Stimulated activated CD4-positive, alpha-beta T cell treated with anti-CD3 and anti-CD28 coated beads, Interleukin-15, amount 100 ng/mL, for 1 hour (primary cell): ENCODE data around the gene ITGB1BP1.

Experiments
- DNase-seq, 2 donors: peaks; one replicate each; pipeline ENCODE4 v3.0.0-alpha.2; 2020; ENCODE audit warnings: low read depth in 1 of 2, low spot score in 1 of 2

Gene ITGB1BP1, protein sequence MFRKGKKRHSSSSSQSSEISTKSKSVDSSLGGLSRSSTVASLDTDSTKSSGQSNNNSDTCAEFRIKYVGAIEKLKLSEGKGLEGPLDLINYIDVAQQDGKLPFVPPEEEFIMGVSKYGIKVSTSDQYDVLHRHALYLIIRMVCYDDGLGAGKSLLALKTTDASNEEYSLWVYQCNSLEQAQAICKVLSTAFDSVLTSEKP

DNA sequence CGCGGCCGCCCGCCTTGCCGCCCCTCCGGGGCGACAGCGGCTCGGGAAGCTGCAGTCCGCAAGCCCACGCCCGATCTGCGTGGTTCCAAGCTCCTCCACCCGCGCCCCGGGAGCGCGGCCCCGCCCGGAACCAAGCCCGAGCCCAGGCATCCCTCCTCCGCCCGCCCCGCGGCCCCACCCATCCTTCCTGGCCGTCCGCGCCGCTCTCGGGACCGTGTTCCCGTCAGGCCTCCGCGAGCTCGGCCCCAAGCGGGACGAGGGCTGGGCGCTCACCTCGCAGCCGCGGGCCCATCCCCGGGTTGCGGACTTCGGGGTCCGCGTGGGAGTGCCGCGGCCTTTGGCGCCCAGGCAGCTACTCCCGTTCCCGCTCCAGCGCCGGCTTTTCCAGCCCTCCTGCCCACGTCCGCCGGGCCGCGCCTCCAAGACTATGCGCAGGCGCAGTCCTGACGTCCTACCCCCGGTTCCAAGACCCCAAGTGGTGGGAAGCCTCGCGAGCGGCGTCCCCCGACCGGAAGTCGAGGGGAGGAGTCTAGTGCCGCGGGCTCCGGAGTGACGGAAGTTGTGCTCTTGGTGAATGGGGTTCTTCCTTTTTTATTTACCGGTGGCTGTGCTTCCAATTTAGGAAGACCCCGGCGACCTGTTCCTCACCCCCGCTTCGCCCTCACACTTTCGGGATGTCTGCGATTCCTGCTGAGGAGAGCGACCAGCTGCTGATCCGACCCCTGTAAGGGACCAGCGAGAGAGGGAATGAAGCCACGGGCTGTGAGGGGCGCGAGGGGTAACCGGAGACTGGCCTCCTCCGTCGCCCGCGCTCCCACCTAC, at the start of gene ITGB1BP1, which contains the start of gene CPSF3:
Gene ITGB1BP1, minus strand, starts transcription at position 429 of the 822 bp plus-strand sequence. CDS start 4,831 bp downstream, outside the sequence.
Gene CPSF3, plus strand, starts transcription at position 555 of the 822 bp plus-strand sequence. Its CDS starts 120 bp downstream, at position 675.
- peak; percentile 92 to 95 for DNase-seq

GRCh38 chr2:9472511-9472910, 49.2 kb upstream of the ITGB1BP1 start:
- DNase-seq = no peak

DNA sequence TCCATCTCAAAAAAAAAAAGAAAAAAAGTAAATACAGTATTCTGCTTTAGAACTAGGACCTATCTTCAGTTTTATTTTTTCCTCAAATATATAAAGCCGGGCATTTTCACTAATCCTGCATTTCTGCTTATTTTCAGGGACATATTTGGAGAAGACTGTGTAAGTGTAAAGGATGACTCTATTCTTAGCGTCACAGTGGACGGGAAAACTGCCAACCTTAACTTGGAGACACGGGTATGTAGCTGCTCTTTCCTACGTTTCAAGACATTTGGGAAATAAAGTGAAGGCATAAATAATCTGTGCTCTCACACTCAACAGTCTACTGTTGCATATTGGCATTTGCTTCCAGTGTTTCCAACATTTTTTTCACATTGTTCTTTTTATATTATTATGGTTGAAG, 47.9 kb upstream of the ITGB1BP1 start:
- no peak for DNase-seq

DNA sequence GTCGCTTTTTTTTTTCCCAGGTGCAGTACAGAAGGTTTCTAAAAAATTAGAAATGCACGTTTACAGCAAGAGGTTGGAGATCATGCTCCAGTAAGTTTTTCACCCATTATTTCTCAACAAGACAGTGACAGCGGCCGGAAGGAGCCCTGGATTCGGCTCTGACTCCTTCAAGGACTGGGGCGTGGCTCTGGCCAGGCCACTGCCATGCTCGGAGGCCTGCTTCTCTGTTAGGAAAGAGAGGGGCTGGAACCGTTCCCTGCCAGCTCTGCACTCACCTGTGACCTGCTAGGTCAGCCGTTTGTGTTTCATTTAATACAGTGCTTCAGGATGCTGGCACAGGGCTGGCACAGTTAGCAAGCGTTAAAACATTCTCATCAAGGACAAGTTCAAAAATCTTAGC, 44.4 kb upstream of the ITGB1BP1 start:
- no peak for DNase-seq

- DNase-seq = no peak
Measured at GRCh38 chr2:9466147-9466683, 42.9 kb upstream of the ITGB1BP1 start.

DNA sequence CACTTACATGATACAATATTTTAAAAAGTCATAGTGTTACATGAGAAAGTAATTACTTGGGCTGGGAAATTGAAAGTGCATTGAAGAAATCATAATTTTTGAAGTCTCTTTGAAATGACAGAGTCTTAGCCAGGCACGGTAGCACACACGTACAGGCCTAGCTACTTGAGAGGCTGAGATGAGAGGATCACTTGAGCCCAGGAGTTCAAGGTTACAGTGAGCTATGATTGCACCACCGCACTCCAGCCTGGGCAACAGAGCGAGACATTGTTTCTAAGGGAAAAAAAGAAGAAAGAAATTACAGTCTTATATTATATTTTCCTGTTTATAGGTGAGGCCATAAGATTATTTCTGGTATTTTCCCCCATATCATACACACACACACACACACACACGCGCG, 41.8 kb upstream of the ITGB1BP1 start:
- DNase-seq = no peak

DNA sequence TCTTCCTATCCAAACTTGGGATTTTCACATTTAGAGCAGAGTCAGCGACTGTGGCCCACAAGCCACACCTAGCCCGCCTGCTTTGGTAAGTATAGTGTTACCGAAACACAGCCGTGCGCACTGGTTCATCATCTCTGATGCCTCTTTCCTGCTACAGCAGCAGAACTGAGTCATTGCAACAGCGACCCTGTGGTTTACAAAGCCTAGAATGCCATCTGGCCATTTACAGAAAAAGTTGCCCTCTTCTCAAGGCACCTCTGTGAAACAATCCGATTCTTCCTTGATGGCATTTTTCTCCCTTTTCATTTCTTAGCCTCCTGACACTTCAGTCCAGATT, 40.3 kb upstream of the ITGB1BP1 start:
- no peak for DNase-seq

DNA sequence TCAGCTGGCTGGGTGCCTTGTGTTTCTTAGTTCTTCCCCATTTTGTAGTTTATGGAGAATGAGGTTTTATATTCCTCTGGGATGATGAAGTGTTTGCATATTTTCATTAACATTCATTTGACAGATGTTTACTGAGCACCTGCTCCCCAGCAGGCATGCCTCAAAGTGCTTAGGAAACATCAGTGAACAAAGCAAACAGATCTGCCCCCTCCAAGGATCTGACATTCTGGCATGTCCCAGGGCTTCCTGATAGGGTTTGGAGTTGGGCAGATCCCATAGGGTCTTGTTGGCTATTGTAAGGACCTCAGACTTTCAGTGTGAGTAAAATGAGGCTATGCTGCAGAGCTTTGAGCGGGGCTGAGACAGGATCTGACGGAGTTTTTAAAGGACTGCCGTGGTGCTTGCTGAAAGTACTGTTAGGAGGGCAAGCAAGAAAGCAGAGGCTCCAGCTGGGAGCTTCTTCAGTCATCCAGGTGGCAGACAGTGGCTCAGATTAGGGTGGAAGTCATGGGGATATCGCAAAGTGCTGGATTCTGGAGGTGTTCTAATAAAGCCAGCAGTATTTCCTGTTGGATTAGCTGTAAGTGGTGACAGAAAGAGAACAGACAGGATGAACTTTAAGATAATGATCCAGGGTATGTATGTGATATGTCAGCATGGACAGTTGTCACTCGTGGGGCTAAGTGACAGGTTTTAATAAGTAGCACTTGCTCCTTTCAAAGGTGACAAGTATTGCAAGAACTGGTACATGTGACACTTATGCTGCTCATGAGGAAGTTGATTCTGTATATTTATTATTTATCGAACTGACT, 39.8 kb upstream of the ITGB1BP1 start:
- no peak for DNase-seq

DNA sequence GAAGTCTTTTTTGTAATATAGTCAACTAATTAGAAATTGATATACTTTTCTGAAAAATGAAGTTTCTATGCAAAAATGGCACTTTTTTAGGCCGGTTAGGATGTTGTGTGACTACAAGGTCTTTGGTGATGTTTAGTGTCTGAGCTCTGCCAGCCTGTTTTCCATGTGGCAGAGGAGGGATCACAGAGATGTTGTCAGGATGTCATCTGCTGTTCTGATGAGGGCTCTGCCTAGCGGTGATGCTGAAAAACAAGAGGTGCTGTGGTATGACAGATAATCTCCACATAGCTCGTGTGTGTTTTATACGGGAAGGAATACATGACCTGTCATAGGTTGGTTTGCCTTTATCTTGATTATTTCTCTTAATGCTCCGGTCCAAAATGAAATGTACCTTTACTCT, 39.0 kb upstream of the ITGB1BP1 start:
- no peak for DNase-seq

GRCh38 chr2:9461079-9461478, 37.8 kb upstream of the ITGB1BP1 start:
- DNase-seq = no peak

DNA sequence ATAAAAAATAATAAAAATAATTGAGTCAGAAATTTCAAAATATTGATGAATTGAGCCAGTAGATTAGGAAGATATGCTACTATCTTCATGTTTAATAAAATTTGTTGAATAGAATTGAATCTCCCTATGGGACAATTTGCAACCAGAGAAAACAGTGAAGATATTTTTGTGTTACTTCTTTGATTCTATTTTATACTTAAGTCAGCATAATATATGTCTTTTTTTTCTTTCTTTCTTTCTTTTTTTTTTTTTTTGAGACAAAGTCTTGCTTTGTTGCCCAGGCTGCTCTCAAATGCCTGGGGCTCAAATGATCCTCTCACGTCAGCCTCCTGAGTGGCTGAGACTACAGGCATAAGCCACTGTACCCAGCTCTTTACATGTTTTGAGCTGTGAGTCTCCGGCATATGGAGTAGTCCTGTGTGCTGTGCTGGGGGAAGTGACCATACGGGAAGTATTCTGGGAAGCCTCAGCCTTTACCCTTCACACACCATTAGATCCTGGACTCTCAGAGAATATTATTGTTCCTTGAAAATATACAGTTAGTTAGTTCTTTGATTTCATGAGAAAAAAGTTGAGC, 37.2 kb upstream of the ITGB1BP1 start:
- no peak for DNase-seq

GRCh38 chr2:9451231-9451630, 27.9 kb upstream of the ITGB1BP1 start:
- no peak for DNase-seq

DNA sequence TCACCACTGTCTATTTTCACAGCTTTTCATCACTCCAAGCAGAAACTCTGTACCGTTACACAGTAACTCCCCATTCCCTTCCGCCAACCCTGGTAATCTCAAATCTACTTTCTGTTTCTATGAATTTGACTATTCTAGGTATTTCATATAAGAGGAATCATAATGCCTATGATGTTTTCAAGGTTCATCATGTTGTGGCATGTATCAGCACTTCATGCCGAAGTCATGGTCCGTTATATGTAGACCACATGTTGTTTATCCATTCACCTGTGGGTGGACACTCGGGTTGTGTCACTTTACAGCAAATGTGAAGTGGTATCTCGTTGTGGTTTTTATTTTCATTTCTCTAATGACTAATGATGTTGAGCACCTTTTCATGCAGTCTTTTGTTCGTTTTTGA, 21.8 kb upstream of the ITGB1BP1 start:
- no peak for DNase-seq

DNA sequence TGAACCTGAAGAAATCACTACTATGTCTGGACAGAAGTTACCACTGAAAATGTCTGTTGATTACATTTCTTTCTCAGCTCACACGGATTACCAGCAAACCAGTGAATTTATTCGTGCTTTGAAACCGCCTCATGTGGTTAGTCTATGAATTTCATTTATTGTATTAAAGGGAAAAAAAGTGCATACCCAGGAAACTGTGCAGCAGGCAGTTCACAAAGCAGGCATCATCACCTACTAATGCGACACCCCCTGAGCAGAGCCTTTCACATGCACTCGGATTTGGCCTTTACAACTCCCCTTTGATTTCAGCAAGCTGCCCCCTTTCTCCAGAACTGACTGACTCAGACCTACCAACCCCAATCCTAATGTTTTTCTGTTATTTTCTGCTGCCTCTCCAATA, 20.2 kb upstream of the ITGB1BP1 start:
- no peak for DNase-seq

GRCh38 chr2:9441556-9441955, 18.2 kb upstream of the ITGB1BP1 start:
- no peak for DNase-seq

DNA sequence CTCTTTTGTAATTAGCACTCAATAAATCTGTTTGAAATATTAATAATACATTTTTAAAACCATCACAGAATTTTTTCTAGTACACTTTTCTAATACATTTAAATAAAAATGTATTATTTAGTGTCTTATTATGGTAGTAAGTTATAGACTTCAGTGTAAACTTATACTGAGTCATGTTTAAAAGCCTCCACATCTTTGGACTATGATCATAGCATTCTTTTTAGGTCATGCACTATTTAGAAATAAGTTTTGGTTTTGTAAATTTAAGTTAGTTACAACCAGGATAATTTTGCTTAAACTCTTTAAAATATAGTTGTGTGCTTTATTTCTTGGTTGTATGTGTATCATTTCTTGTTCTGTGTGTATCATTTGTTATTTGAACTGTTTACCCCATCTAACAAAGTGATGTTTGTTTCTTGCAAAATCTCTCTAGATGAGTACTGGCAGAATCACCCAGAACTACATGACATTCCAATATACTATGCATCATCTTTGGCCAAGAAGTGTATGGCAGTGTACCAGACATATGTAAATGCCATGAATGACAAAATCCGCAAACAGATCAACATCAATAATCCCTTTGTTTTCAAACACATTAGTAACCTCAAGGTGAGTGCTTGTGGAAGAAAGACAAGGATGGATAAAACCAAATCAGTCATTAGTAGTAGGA, 16.9 kb upstream of the ITGB1BP1 start:
- DNase-seq = no peak

- DNase-seq = no peak
Measured at GRCh38 chr2:9439536-9439935, 16.2 kb upstream of the ITGB1BP1 start.

DNA sequence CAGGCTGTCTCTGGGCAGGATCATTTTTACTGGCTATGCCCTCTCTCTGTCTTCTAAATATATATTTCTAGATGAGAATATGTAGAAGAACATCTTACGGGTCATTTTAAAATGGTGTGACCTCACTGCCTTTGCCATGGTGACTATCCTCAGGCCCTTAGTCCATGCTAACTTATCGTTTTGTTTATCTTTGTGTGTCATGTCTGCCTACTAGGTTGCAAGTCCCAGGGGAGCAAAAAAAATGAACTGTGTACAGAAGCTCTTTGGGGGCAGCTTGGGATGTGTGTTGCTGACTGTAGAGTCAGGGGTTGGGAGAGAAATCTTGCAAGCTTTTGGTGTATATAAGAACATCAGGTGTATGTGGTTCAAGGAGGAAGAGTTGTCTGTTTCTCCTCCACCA, 11.2 kb upstream of the ITGB1BP1 start:
- DNase-seq = no peak

- DNase-seq = no peak
Measured at GRCh38 chr2:9430316-9431293, 7.3 kb upstream of the ITGB1BP1 start.
